NOMO-1 (cell line): Measurements from ENCODE around the gene C2.
"Not testable (repeated sequence)": the region's sequence is repeated elsewhere in the genome, so short reads cannot be mapped to it uniquely, and the experiment has no call there.

Experiments used
- DNase-seq, 2 experiments: peaks; one replicate each; lab custom pipeline; 2025; ENCODE audit not compliant: unreplicated experiment in 2 of 2; lab: John Stamatoyannopoulos, UW

Gene C2

GRCh38 chr6:31898383-31899011 lies 29.0 kb upstream of the C2 start:
- DNase-seq: peak; percentile 35 to 49

- DNase-seq: no peak
Observed at GRCh38 chr6:31899215-31899614, 28.3 kb upstream of the C2 start.

GRCh38 chr6:31899882-31900722 lies 27.4 kb upstream of the C2 start:
- no peak for DNase-seq

GRCh38 chr6:31900917-31901414 lies 26.6 kb upstream of the C2 start:
- no peak for DNase-seq

GRCh38 chr6:31901415-31901952 lies 26.0 kb upstream of the C2 start:
- peak; percentile 39 to 44 for DNase-seq

GRCh38 chr6:31901953-31902643 lies 25.4 kb upstream of the C2 start, which contains the start of gene ZBTB12:
ZBTB12 (minus strand) TSS chr6:31902086; CDS start chr6:31901305, 781 bp downstream.
- peak; percentile 81 to 90 for DNase-seq

- no peak for DNase-seq
Observed at GRCh38 chr6:31903957-31904356, 23.6 kb upstream of the C2 start.

- DNase-seq: no peak
Observed at GRCh38 chr6:31905041-31905440, 22.5 kb upstream of the C2 start.

GRCh38 chr6:31906122-31906521 lies 21.4 kb upstream of the C2 start:
- no peak for DNase-seq

- DNase-seq: not testable (repeated sequence)
Observed at GRCh38 chr6:31906727-31907126, 20.8 kb upstream of the C2 start.

GRCh38 chr6:31907158-31907813 lies 20.2 kb upstream of the C2 start:
- peak; percentile 76 to 78 for DNase-seq

GRCh38 chr6:31908255-31908654 lies 19.3 kb upstream of the C2 start:
- not testable (repeated sequence) for DNase-seq

GRCh38 chr6:31908791-31909190 lies 18.7 kb upstream of the C2 start:
- DNase-seq: no peak

GRCh38 chr6:31909298-31909697 lies 18.2 kb upstream of the C2 start:
- DNase-seq: not testable (repeated sequence)

GRCh38 chr6:31911826-31912585 lies 15.5 kb upstream of the C2 start:
- DNase-seq: no peak

- DNase-seq: no peak
Observed at GRCh38 chr6:31915351-31915750, 12.2 kb upstream of the C2 start.

- DNase-seq: no peak
Observed at GRCh38 chr6:31915756-31916155, 11.8 kb upstream of the C2 start.

- DNase-seq: no peak
Observed at GRCh38 chr6:31918069-31918720, 9.3 kb upstream of the C2 start.

GRCh38 chr6:31919624-31920303 lies 7.8 kb upstream of the C2 start:
- no peak for DNase-seq
